NK-92 (cell line): ENCODE data around the gene KRT81.
"Not testable (repeated sequence)": the region's sequence is repeated elsewhere in the genome, so short reads cannot be mapped to it uniquely, and the experiment has no call there.

ENCODE experiments used
- DNase-seq: peaks from one replicate; lab custom pipeline; 2025; ENCODE audit not compliant: unreplicated experiment; lab: John Stamatoyannopoulos, UW

KRT81 gene

DNA sequence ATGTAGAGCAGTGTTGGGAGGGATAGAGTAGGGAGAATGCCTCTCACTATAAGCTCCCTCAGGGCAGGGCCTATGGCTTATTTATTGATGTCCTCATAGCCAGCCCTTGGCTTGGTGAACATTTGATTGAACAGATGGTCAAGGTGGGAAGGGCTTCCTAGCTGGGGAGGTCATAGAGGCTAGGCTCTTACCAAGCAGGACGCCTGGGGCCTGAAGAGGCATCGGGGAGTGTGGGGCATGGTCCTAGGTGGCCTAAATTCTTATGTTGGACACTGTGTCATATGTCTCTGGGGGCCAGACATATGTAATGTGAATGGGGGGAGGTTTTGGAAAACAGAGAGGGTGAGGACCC is 34.8 kb downstream of the KRT81 start:
- DNase-seq = no peak

GRCh38 chr12:52255926-52256583 is 35.3 kb downstream of the KRT81 start:
- DNase-seq = no peak

DNA sequence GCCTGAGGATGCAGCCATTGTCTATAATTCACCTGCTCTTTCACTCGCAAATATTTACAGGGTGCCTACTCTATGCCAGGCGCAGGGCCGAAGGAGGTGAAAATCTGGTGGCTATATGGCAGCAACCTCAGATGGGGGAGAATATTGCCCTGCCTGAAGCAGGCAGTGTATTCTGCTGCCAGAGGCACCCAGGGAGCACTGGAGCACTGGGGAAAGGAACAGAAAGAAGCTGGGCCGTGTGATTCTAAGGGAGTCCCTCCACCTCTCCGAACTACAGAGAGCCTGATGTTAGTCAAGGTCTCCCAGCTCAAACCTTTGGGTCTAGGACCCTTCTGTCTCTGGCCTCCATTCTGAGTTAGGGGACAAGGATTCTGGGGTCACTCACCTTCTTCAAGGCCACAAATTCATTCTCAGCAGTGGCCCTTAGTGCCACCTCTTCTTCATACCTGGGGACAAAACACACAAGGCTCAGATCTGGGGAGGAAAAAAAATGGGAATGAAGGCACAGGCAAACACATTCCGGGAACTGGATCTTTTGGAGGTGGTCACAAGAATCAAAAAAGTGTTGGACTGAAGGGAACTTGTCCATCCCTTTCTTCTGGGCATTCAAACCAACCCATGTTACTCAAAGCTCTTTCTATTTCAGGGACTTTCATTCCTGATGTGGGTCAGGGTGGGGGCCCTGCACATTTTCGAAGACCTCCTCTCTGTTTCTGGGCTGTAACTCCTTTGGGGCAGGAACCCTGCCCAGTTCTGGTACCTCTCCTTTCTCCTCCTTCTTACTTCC is 36.2 kb downstream of the KRT81 start:
- DNase-seq = no peak

GRCh38 chr12:52254180-52254964 is 37.0 kb downstream of the KRT81 start:
- no peak for DNase-seq

GRCh38 chr12:52253391-52254179 is 37.7 kb downstream of the KRT81 start:
- DNase-seq = no peak

DNA sequence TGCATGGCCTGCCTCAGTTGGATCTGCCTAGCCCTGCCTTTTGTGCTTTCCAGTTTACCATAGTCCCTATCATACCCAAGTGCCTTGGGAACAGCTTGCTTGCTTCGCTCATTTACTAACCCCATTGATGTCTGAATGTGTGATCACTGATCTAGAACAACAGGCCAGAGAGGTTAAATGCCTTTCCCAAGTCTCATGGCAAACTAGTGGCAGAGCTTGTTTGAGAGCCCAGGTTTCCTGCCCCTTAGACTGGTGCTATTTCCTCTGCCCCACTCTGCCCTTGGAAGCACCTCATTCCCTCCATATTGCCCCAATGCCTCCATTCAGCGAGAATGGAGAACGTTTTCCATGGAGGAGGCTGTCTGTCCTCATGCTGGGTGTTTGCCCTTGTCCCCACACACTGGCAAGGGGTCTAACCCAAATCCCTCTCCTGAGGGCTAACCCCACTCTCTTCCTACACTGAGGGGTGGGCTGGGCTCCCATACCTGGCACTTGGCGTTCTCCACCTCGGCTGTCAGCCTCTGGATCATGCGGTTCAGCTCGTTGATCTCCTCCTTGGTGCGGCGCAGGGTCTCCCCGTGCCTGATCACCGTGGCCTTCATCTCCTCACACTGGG is 38.5 kb downstream of the KRT81 start:
- no peak for DNase-seq

DNA sequence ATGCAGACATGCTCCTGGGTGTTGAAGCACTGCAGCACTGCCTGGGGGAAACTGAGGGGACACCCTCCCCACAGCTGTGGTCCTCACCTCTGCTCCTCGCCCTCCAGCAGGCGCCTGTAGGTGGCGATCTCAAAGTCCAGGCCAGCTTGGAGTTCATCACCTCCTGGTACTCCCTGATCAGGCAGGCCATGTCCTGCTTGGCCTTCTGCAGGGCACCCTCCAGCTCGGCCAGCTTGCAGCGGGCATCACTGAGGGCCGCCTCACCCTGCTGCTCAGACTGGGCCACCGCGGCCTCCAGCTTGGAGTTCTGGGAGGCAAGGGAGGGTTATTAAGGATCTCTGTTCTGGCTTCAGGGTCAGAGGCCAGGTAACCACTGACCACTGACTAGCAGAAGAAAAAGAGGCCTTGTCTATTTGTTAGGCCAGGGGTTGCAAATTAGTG is 39.1 kb downstream of the KRT81 start:
- not testable (repeated sequence) for DNase-seq

DNA sequence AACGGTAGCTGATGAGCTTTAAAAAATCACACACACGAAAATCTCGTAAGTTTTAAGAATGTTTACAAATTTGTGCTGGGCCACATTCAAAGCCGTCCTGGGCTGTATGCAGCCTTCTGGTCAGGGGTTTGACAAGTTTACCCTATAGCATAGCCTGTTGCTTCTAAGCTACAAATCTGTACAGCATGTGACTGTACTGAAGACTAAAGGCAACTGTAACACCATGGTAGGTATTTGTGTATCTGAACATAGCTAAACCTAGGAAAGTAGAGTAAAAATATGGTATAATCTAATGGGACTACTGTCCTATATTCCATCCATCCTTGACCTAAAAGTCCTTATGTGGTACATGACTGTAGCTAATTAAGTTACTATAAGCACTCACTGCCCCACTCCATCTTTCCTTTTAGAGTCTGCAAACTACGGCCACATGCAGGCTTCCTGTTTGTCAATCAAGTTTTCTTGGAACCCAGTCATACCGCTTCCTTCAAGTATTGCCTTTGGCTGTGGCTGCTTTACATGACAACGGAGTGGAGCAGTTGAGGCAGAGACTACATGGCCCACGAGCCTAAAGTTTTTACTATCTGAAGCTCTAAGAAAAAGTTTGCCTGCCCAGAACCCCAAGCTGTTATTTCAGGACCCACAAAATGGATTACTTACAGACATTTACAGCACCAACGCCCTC is 39.8 kb downstream of the KRT81 start:
- DNase-seq = no peak

- no peak for DNase-seq
Measured at GRCh38 chr12:52250048-52250990, 41.0 kb downstream of the KRT81 start.

DNA sequence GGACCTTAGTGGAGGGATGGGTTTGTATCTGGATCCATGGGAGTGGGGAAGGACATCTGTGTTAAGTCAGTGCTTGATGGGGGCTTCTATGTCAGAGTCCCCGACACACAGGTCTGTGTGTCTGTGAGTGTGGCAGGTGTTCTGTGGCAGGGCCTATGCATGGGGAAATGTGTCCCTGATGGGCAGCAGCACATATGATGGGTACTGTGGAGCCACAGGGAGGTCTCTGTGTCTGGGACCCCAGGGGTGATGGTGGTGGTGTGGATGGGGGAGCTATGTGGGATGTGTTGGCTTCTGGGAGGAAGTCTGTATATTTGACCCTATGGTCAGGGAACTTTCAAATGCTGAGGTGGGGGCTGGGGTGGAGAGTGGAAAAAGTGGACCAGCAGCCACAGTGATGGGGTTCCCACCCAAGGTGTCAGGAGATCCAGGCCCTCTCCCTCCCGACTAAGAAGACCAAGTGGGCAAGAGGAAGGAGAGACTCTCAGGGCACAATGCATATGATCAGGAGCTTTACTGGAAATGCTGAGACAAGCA is 41.8 kb downstream of the KRT81 start:
- DNase-seq = no peak

DNA sequence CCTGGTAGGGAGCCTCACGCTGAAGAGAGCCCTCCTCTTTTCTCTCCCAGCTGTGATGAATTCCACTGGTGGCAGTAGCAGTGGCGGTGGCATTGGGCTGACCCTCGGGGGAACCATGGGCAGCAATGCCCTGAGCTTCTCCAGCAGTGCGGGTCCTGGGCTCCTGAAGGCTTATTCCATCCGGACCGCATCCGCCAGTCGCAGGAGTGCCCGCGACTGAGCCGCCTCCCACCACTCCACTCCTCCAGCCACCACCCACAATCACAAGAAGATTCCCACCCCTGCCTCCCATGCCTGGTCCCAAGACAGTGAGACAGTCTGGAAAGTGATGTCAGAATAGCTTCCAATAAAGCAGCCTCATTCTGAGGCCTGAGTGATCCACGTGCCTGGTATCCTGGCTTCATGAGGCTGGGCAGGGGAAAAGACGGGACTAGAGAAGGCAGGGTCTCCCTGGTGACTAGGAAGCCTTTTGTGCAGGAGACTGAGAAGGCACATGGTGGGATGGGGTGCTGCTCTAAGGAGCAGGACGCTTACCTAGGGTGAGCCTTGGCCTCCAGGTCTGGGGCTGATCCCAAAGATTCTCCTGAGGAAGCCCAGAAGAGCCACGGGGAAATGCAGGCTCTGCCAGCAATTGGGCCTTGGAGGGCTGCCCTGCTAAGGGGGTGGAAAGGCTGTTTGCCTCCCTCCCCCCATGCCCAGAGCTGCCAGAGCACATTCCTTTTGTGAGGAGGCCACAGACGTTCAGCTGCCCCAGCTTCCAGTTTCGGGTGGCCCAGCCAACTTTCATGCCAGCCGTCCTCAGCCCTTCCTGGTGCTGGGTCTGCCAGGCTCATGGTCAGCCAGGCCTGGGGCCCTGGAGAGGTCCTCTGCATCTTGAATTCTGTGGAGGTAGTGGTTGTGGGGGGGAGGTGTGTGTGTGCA is 42.5 kb downstream of the KRT81 start:
- DNase-seq = no peak

DNA sequence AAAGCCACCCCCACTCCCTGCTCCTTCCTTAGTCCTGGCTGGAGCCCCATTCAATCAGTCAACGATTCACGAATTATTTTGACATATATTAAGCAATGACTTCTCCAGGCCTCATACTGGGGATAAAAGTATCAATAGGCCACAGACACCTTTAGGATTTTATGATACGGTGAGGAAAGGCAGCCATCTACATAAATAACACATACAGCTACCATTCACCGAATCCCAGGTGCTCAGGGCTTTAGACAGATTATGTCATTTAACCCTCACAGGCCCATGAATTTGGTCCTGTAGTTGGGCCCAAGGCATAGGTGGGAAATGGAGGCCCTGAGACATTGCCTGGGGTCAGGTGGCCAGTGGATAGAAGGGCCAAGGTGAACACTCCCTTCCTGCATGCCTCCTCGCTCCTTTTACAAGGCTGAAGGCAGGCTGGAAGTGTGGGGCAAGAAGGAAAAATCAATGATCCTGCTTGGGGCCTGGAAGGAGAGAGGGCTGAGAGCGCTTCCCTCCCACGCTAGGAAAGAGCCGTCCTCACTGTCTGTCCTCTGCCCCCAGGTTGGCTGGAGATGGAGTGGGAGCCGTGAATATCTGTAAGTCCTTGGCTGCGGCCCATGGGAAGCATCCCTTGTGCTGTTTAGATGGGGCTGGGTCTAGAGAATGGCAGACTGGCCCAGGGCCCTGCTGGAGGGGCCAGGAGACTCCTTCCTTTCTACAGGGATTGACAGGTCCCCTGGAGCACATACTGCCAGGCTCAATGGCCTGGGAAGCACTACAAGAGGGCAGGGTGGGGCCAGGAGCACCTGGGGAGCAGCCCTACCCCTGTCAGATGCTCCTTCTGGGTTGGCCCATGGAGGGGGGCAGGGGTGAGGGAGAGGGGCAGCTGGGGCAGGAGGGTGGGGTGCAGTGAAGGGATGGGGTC is 43.5 kb downstream of the KRT81 start:
- no peak for DNase-seq

DNA sequence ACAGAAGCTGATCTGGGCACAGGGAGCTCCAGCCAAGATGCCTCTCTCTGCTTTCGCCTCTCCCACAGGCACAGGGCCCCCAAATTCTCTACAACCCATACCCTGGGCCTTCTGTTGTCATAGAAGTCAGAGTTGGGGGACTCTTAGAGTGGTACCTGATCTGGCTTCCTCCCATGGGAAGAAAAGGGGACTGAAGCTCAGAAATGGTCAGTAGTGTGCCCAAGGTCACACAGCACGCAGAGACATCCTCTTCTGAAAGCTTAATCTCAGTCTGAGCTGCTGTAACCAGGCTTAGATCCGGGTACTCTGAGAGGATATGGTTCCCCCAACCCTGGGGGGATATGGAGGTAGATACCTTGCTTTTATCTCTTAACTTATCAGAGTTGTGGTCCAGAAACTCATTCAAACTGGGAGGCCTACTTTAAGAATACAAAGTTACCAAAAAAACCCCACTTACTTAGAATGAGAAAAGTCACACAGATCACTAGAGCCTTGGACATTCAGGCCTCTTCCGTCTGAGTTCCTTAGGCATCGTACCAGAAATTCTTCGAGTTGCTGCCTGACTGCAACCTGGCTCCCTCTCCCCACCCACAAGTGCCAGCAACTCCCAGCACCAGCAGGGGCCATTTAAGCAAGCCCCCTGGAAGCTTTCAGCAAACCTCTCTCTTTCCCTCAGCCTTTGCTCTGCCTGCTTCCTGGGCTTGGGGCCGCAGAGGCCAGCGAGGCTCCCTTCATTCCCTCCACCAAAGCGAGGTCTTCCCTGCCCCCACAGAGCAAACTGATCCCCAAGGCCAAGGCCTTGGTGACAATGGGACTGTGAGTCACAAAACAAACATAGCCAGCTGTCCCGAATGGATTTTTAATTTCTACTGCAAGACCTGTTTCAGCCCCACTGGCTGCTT is 44.4 kb downstream of the KRT81 start:
- no peak for DNase-seq

GRCh38 chr12:52245962-52246569 is 45.3 kb downstream of the KRT81 start:
- DNase-seq = no peak

DNA sequence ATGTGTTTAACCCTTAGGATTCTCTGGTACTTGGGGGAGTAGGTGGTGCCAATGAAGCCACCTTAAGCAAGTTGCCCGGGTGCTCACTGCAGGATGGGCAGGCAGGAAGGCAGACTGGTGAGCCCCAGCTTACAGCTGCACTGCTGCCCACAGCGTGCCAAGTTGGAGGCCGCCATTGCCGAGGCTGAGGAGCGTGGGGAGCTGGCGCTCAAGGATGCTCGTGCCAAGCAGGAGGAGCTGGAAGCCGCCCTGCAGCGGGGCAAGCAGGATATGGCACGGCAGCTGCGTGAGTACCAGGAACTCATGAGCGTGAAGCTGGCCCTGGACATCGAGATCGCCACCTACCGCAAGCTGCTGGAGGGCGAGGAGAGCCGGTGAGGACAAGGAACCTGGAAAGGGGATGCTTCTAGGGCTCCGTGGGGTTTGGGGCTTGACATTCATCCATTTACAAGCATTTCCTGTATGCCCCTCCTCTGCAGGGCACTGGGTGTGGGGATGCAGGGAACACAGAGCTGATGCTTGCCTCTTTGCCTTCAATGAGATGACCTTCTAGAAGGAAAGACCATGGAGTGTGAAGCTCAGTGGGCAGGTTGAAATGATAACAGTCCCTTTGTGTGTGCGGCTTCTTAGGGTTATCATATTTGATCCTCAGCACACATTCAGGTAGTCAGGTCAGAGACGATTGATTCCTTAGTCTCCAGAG is 45.9 kb downstream of the KRT81 start:
- no peak for DNase-seq
